MM.1S (cell line): Measurements from ENCODE around the gene ZBTB38.

ENCODE experiments used
- EZH2 ChIP-seq: fragments of 300-600 bp; sonication (generic); optimal IDR thresholded peaks from 2 replicates; pipeline ENCODE3; 2017; ENCODE audit warnings: low read depth, mild to moderate bottlenecking, antibody characterized with exemption, low read length, mixed read lengths
- EZH2phosphoT487 ChIP-seq: fragments of 300-600 bp; sonication (generic); IDR thresholded peaks from 2 replicates; pipeline ENCODE4 v1.6.1; 2018; ENCODE audit warnings: antibody characterized with exemption, low read length

DNA sequence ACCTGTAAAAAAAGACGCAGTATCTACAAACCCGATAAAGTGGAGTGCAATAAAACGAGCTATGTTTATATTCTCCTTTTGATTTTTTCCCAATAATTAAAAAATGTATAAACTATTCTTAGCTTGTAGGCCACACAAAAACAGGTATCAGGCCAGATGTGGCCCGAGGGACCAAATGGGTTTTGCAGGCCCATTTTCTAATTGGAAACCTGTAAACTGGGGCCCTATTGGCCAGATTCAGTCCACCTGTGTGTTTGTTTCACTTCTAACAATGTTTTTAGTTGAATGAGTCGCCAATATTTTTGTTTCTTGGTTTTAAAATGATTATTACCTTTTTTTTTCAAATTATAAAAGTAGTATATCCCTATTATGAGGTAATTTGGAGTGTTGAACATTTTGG, 29.7 kb downstream of the ZBTB38 start:
- TF ChIP-seq EZH2phosphoT487 (no peak), EZH2 (no peak)
